ENCODE data around the gene LIPG.
"Not testable (repeated sequence)": the region's sequence is repeated elsewhere in the genome, so short reads cannot be mapped to it uniquely, and the experiment has no call there.

Gene LIPG

DNA sequence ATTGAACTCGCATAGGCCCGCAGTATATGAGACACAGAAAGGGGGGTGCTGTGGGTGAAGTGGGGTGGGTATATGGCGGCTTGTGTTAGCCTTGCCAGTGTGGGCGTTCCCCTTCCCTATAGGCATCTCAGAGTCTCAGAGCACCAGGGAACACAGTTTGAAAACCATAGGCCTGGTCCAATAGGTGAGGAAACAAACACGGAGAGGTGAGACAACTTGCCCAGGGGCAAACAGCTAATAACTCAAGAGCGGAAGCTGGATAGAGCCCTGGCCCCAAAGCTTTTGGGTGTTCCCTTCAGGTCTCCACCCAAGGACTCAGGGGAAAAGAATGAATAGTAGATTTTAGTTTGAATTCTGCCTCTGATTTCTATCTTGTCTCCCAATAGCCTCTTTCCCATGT lies 7.9 kb downstream of the LIPG start:
- FAIRE-seq (no peak), DNase-seq (ENCODE audit: extremely low spot score, insufficient read length, low read depth) (no peak)

DNA sequence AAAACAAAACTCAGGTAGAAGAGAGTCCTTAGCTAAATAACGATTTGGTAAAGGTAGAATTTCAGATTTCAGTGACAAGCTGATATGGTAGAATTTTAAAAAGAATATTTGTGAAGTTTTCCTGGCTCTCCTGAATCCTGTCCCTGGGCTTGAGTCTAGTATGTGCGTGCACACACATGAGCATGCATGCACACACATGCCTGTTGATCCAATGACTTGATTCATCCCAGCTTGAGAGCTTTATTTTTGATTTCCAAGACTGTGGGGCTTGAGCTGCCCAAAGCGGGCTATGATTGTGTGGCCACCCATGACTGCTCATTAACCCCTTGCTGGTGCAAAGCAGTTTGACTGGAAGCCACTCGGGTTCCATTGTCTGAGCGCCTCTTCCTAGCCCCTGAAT lies 9.0 kb downstream of the LIPG start:
- FAIRE-seq (no peak), DNase-seq (ENCODE audit: extremely low spot score, insufficient read length, low read depth) (no peak)

DNA sequence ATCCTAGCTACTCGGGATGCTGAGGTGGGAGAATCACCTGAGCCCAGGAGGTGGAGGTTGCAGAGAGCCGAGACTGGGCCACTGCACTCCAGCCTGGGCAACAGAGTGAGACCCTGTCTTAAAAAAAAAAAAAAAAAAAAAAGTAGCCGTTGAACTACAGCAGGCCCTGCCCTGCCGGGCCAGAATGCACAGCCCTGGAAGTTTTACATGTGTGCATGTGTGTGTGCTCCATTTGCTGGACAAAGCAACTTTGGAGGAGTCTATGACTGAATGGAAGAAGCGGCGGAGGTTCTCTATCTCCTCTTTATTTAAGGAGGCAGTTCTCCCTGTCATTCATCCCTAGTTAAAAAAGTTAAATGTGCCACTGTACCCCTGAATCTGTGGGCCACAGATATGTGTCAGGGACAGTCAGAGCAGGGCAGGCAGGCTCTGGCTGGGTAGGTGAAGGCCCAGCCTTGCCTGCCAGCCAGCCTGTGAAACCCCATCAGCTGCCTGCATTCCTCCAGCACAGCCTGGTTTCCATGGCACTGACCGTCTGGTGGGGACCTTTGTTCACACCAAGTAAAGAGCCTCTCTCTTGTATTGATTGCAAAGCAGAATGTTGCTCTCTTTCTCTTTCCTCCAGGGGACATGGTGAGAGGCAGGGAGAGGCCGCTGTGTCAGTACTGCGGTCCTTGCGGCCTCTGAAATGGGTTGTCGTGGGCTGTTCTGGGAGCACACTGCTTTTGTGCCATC lies 10.9 kb downstream of the LIPG start:
- DNase-seq (ENCODE audit: extremely low spot score, insufficient read length, low read depth) (no peak), FAIRE-seq (no peak)

DNA sequence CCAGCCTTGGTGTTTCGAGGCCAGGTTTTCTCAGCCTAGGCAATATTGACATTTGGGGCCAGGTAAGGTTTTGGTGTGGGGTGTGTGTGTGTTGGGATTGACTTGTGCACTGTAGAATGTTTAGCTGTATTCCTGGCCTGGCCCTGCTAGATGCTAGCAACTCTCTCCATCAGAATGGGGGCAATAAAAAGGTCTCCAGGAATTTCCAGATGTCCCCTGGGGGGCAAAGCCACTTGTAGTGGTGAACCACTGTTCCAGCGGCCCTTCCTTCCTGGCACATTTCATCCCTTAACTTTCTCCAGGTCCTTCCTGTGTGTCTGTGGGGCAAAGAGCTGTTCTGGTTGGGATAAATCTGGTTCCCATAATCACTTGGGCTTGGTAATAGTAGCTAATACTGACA lies 12.0 kb downstream of the LIPG start:
- FAIRE-seq: no peak
- DNase-seq (ENCODE audit: extremely low spot score, insufficient read length, low read depth): no peak

DNA sequence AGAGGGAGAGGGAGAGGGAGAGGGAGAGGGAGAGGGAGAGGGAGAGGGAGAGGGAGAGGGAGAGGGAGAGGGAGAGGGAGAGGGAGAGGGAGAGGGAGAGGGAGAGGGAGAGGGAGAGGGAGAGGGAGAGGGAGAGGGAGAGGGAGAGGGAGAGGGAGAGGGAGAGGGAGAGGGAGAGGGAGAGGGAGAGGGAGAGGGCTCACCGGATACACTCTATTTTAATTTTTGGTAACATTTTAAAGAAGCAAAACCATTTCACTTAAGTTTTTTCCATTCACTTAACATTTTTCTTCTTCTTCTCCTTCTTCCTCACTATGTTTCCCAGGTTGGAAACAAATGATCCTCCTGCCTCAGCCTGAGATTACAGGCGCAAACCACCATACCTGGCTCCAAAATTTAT lies 17.2 kb downstream of the LIPG start:
- DNase-seq (ENCODE audit: extremely low spot score, insufficient read length, low read depth); FAIRE-seq: not testable (repeated sequence)

DNA sequence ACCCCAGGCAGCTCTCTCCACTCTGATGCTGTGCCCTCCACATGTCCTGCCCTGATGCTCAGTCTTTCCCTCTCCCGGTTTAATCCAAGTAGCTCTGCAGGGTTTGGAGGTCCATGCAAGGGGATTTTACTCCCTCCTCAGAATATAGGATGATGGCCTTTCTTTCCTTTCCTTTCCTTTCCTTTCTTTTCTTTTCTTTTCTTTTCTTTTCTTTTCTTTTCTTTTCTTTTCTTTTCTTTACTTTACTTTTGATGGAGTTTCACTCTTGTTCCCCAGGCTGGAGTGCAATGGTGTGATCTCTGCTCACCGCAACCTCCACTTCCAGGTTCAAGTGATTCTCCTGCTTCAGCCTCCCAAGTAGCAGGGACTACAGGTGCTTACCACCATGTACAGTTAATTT lies 17.7 kb downstream of the LIPG start:
- not testable (repeated sequence) for FAIRE-seq; DNase-seq (ENCODE audit: extremely low spot score, insufficient read length, low read depth)

DNA sequence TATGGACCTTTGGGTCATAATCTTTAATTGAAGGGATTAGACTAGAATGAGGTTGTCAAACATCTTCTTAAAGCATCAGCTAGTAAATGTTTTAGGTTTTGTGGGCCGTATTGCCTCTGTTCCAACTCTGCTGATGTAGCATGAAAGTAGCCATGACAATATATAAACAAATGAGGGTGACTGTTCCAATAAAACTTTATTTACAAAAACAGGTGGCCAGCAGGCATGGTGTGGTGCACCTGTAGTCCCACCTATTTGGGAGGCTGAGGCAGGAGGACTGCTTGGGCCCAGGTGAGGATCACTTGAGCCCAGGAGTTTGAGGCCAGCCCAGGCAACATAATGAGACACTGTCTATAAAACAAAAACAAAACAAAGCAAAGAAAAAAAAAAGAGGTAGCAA lies 18.4 kb downstream of the LIPG start:
- FAIRE-seq: no peak
- DNase-seq (ENCODE audit: extremely low spot score, insufficient read length, low read depth): no peak

DNA sequence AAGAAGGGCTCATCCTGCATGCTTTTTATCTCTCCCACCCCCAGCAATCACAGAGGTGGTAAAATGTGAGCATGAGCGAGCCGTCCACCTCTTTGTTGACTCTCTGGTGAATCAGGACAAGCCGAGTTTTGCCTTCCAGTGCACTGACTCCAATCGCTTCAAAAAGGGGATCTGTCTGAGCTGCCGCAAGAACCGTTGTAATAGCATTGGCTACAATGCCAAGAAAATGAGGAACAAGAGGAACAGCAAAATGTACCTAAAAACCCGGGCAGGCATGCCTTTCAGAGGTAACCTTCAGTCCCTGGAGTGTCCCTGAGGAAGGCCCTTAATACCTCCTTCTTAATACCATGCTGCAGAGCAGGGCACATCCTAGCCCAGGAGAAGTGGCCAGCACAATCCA lies 19.5 kb downstream of the LIPG start:
- DNase-seq (ENCODE audit: extremely low spot score, insufficient read length, low read depth) (no peak), FAIRE-seq (no peak)

DNA sequence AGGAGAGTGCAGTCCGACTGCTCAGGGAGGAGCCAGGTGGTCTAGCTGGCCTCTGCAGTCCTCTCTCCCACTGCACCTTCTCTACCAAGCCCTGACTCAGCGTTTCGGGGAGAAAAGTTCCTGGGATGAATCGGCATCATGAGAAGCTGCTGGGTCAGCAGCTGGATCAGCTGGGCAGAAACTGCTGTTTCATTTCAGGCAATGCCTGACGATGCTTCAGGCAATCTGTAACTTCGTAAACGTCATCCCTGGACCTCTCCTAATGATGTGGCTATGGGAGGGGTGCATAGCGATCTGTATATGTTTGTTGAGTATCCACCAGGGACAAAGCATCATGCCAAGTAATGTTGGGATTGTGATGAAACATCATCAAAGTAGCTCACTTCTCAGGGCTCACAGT lies 20.7 kb downstream of the LIPG start:
- no peak for FAIRE-seq
- DNase-seq (ENCODE audit: extremely low spot score, insufficient read length, low read depth): no peak

DNA sequence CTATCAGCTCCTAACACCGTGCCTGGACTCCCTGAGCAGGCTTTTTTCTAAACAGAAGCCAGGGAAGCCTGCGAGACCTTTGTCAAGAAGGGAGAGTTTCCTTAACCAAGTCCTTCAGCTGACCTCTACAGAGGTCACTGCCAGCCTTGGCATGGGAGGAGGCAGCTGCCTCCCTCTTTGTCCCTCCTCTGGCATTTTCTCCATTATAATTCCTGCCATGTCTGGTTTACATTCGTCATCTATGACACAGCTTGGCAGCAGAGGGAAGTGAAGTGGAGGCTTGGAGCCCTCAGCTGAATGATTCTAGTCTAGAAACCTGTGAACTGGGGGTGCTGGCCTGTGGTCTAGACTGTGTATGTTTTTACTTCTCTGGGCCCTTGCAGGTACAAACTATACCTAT lies 22.5 kb downstream of the LIPG start:
- DNase-seq (ENCODE audit: extremely low spot score, insufficient read length, low read depth) (no peak), FAIRE-seq (no peak)

DNA sequence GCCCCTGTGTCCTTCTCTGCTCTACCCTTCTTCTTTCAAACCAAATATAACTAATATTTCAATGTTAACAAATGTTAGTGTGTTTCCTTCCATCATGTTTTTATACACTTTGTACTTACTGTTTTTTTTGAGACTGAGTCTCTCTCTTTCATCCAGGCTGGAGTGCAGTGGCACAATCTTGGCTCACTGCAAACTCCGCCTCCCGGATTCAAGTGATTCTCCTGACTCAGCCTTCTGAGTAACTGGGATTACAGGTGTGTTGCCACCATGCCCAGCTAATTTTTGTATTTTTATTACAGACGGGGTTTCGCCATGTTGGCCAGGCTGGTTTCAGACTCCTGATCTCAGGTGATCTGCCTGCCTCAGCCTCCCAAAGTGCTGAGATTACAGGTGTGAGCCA lies 23.1 kb downstream of the LIPG start:
- FAIRE-seq; DNase-seq (ENCODE audit: extremely low spot score, insufficient read length, low read depth): not testable (repeated sequence)

DNA sequence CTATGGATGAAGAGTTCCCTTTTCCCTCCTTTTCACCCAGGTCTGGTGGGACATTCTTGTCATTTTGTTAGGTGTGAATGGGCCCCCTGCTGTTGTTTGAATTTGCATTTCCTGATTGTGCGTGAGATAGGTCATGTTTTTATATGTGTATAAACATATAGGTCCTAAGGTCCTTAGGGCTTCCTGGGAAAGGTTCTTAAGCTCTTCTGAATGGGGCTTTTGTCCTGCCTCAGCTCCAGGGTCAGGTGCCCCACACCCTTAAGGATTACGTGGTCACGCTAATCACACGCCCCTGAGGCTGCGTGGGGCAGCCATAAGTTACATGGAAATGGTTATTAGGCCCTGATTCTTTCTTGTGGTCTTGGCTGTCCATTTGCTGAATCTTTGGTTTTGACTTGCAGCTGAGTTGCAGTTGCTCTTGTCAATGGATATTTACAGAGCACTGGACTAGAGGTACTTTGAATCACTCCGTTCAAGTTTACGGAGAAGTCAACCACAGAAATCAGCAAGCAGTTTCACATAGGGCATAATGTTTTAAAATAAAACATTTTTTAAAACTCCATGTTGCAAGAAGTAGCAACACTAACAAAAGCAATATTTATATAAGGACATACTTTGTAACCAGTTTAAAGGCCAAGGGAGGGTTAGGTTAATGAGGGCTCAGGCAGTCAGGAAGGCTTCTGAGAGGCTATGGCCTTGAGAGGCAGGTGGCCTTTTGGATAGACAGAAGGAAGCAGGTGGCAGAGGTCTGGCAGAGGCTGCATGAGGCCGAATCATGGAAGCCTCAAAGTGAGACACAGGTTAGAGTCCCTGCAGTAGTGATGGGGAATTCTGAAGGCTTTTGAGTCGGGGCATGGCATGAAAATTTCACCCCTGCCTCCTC lies 24.2 kb downstream of the LIPG start:
- FAIRE-seq: no peak
- no peak for DNase-seq (ENCODE audit: extremely low spot score, insufficient read length, low read depth)

DNA sequence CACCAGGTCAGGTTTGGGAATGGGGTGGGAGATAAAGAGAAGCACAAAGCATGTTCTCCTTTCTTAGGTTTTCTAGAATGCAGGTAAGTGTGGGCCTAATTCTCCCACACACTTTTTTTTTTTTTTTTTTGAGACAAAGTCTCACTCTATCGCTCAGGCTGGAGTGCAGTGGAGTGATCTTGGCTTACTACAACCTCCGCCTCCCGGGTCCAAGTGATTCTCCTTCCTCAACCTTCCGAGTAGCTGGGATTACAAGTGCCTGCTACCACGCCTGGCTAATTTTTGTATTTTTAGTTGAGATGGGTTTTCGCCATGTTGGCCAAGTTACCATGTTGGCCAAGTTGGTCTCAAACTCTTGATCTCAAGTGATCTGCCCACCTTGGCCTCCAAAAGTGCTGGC lies 26.3 kb downstream of the LIPG start:
- FAIRE-seq: no peak
- DNase-seq (ENCODE audit: extremely low spot score, insufficient read length, low read depth): no peak

DNA sequence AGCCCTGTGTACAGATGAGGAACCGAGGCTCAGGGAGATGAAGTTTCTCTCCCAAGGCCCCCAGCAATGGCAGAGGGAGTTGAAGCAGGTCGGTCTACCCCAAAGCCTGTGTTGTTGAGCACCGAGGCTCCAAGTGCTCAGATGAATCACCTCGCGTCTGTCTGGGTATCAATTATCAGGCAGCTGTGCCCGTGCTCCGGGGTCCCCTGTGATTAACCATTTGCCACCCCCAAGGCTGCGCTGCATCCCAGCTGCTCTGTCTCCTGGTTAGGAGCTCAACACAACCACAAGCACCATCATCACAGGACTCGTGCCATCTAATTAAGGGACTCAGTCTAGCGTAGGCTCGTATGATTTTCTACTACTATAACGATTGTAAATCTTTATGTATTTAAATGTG lies 27.1 kb downstream of the LIPG start:
- FAIRE-seq (no peak), DNase-seq (ENCODE audit: extremely low spot score, insufficient read length, low read depth) (no peak)

DNA sequence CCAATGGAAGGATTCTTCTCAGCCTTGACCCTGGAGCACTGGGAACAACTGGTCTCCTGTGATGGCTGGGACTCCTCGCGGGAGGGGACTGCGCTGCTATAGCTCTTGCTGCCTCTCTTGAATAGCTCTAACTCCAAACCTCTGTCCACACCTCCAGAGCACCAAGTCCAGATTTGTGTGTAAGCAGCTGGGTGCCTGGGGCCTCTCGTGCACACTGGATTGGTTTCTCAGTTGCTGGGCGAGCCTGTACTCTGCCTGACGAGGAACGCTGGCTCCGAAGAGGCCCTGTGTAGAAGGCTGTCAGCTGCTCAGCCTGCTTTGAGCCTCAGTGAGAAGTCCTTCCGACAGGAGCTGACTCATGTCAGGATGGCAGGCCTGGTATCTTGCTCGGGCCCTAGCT lies 28.8 kb downstream of the LIPG start:
- FAIRE-seq (no peak), DNase-seq (ENCODE audit: extremely low spot score, insufficient read length, low read depth) (no peak)

DNA sequence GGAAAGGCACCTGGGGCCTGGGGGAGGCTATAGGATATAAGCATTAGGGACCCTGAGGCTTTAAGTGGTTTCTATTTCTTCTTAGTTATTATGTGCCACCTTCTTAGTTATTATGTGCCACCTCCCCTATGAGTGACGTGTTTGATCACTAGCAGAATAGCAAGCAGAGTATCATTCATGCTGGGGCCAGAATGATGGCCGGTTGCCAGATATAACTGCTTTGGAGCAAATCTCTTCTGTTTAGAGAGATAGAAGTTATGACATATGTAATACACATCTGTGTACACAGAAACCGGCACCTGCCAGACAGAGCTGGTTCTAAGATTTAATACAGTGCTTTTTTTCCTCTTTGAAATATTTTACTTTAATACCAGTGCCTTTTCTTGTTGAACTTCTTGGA lies 29.4 kb downstream of the LIPG start:
- DNase-seq (ENCODE audit: extremely low spot score, insufficient read length, low read depth) (no peak), FAIRE-seq (no peak)

DNA sequence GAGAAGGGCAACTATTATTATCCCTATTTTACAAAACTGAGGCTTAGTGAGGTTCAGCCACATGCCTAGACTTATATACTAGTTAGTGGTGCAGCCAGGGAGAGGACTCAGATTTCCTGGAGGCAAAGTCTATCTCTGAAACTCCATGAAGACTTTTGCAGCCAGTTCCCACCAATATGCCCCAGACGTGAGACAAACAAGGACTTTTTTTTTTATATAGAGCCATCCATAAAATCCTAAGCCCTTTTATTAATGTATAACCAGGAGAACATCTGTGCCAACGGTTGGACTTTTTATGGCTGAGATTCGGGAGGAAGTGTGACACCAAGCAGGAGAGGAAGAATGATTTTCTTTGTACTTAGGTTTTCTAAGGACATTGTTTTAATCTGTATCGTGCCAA lies 29.9 kb downstream of the LIPG start:
- FAIRE-seq (no peak), DNase-seq (ENCODE audit: extremely low spot score, insufficient read length, low read depth) (no peak)

DNA sequence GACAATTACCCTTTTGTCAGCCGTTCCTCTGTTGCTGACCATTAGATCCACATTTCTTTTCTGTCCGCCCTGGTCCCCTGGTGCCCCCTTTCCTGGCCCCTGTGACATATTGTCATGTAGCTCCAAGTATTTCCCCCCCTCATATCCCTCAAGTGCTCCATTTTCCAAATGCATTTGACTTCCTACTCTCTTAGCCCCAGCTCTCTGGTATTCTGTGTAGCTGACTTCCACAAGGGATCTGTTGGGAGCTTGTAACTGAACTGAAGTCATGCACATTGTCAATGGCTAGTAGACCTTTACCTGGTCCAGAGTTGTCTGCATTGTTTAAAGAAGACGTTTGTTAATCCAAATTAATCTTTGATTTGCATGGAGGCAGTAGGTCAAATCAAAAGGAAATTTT lies 34.8 kb downstream of the LIPG start:
- FAIRE-seq (no peak), DNase-seq (ENCODE audit: extremely low spot score, insufficient read length, low read depth) (no peak)

DNA sequence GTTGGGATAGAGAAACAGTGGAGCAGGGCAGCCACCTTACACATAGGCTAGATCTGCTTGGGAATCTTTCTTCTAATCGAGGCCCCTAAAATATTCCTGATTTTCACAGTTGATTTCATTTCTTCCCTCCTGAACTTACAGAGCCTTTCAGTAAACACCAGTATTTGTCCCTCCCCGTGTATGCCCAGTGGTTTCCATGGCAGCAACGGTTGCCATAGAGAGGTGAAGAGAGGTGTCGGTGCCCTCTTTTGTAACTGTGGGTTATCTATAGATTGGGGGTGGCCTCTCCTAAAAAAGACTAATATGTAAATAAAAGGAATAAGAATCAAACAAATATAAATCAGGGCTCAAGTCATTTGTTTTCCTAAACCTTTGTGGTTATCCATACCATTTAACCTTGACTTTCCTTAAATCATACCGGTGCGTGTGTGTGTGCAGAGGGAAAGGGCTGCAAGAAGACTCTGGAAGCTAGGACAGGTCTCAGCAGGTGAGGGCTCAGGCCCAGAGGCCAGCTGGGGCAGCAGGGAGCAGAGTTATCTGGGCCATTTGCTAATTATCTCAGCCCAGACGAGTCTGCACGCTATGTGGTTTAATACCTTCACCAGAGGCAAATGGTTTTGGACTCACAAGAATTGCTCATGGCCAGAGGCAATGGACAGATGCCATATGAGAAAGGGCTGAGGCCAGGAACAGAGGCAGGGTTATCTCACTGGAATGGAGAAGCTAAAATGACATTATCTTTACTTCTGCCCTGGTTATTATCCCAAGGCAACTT lies 35.5 kb downstream of the LIPG start:
- no peak for FAIRE-seq
- DNase-seq (ENCODE audit: extremely low spot score, insufficient read length, low read depth): no peak

DNA sequence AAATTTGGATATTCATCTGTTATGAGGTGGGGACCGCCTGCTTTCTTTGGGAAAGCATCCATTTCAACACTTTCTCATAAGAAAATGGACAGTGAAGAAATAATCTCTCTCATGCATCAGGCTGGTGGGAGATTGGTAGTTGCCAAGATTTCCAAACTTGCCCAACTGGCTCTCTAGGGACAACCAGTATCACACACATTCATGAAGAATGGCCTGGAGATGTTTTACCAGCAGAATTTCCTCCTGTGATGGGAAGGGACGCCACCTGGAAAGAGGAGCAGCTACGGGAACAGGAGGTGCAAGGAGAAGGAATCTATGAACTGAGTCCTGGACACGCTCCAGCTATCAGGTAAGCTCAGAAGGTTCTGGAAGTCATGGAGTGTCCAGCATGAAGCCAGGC lies 39.4 kb downstream of the LIPG start:
- FAIRE-seq (no peak), DNase-seq (ENCODE audit: extremely low spot score, insufficient read length, low read depth) (no peak)
